Rectal smooth muscle tissue (tissue), 1 donor: ENCODE measurements around the gene KCNIP4.

Experiments used
- H3K27ac ChIP-seq: one replicate; pipeline ENCODE4 v1.7.0; 2013; ENCODE audit warnings: low read depth, low read length, inconsistent platforms
- H3K27me3 ChIP-seq: one replicate; pipeline ENCODE4 v1.7.0; 2013; ENCODE audit warnings: low read length; ENCODE audit not compliant: control insufficient read depth, insufficient read depth
- H3K36me3 ChIP-seq: one replicate; pipeline ENCODE4 v1.7.0; 2013; ENCODE audit warnings: low read length; ENCODE audit not compliant: control insufficient read depth, insufficient read depth
- H3K4me1 ChIP-seq: one replicate; pipeline ENCODE4 v1.7.0; 2013; ENCODE audit warnings: low read length; ENCODE audit not compliant: control insufficient read depth, insufficient read depth
- H3K4me3 ChIP-seq: one replicate; pipeline ENCODE4 v1.7.0; 2013; ENCODE audit warnings: low read length
- H3K9ac ChIP-seq: one replicate; pipeline ENCODE4 v1.7.0; 2013; ENCODE audit warnings: low read length

The KCNIP4 gene

DNA sequence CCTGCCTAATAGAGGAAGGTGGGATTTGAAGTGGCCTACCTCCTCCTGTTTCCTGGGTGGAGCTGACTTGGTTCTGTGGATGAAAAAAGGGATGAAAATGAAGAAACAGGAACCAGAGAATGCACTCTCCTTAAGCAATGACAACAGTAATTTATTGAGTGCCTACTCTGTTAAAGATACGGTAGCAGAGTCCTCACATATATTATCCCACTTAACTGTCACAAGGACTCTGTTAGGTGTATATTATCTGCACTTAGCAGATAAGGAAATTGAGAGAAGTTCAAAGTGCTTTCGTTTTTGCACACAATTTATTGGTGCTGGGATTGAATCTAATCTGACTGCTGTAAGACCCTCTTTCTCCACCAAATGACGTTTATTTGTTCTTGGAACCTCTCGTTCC, 947.1 kb downstream of the KCNIP4 start:
- no peak overlapping the region for H3K27ac ChIP-seq
- H3K4me3 ChIP-seq = no peak overlapping the region
- no peak overlapping the region for H3K9ac ChIP-seq
- no peaks in the 10 kb centered on the region for H3K27me3 ChIP-seq
- peaks cover 3% of the 10 kb centered on the region for H3K4me1 ChIP-seq
- no peaks in the 10 kb centered on the region for H3K36me3 ChIP-seq

DNA sequence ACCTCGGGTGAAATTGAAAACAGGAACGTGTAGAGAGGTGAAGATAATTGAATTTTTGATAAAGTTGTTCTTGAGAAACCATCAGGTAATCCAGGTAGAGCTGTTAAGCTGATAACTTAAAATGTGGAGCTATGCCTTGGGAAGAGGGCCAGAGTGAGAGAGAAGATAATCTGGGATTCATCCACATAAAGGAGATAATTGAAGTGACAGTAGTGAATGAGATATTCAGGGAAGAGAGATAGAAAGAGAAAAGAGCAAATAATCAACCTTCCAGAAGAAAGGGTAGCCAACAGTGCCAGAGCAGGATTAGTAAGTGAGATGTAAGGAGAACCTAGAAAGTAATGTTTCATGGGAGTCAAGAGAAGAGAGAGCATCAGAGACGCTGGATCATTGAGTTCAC, 950.7 kb downstream of the KCNIP4 start:
- no peaks in the 10 kb centered on the region for H3K27me3 ChIP-seq
- no peak overlapping the region for H3K27ac ChIP-seq
- no peak overlapping the region for H3K4me3 ChIP-seq
- H3K9ac ChIP-seq = no peak overlapping the region
- peaks cover 3% of the 10 kb centered on the region for H3K4me1 ChIP-seq
- H3K36me3 ChIP-seq = no peaks in the 10 kb centered on the region

- H3K4me1 ChIP-seq = no peaks in the 10 kb centered on the region
- H3K9ac ChIP-seq = no peak overlapping the region
- H3K4me3 ChIP-seq = no peak overlapping the region
- no peaks in the 10 kb centered on the region for H3K36me3 ChIP-seq
- no peaks in the 10 kb centered on the region for H3K27me3 ChIP-seq
- H3K27ac ChIP-seq = no peak overlapping the region
Observed at GRCh38 chr4:20995610-20996009, 953.0 kb downstream of the KCNIP4 start.

GRCh38 chr4:20995015-20995414, 953.6 kb downstream of the KCNIP4 start:
- H3K4me1 ChIP-seq = no peaks in the 10 kb centered on the region
- no peak overlapping the region for H3K27ac ChIP-seq
- H3K4me3 ChIP-seq = no peak overlapping the region
- no peaks in the 10 kb centered on the region for H3K36me3 ChIP-seq
- H3K27me3 ChIP-seq = no peaks in the 10 kb centered on the region
- no peak overlapping the region for H3K9ac ChIP-seq

- Histone ChIP-seq H3K4me1 (no peaks in the 10 kb centered on the region), H3K9ac (no peak overlapping the region), H3K27ac (no peak overlapping the region), H3K36me3 (no peaks in the 10 kb centered on the region), H3K4me3 (no peak overlapping the region), H3K27me3 (no peaks in the 10 kb centered on the region)
Observed at GRCh38 chr4:20992002-20992401, 956.6 kb downstream of the KCNIP4 start.

- H3K36me3 ChIP-seq = no peaks in the 10 kb centered on the region
- no peaks in the 10 kb centered on the region for H3K27me3 ChIP-seq
- H3K4me1 ChIP-seq = no peaks in the 10 kb centered on the region
- H3K4me3 ChIP-seq = no peak overlapping the region
- no peak overlapping the region for H3K9ac ChIP-seq
- H3K27ac ChIP-seq = no peak overlapping the region
Observed at GRCh38 chr4:20987191-20987590, 961.4 kb downstream of the KCNIP4 start.

- peak overlapping the region; percentile 63 for H3K4me3 ChIP-seq
- H3K27ac ChIP-seq = peak overlapping the region; percentile 46
- no peaks in the 10 kb centered on the region for H3K27me3 ChIP-seq
- no peak overlapping the region for H3K9ac ChIP-seq
- no peaks in the 10 kb centered on the region for H3K4me1 ChIP-seq
- no peaks in the 10 kb centered on the region for H3K36me3 ChIP-seq
Observed at GRCh38 chr4:20984576-20984836, 964.1 kb downstream of the KCNIP4 start.

GRCh38 chr4:20983763-20984575, 964.6 kb downstream of the KCNIP4 start:
- Histone ChIP-seq H3K9ac (no peak overlapping the region), H3K4me3 (peak overlapping the region; percentile 63), H3K27me3 (no peaks in the 10 kb centered on the region), H3K4me1 (no peaks in the 10 kb centered on the region), H3K27ac (peak overlapping the region; percentile 46), H3K36me3 (no peaks in the 10 kb centered on the region)

- Histone ChIP-seq H3K4me1 (no peaks in the 10 kb centered on the region), H3K27me3 (no peaks in the 10 kb centered on the region), H3K36me3 (no peaks in the 10 kb centered on the region), H3K4me3 (no peak overlapping the region), H3K27ac (no peak overlapping the region), H3K9ac (no peak overlapping the region)
Observed at GRCh38 chr4:20982544-20982943, 966.0 kb downstream of the KCNIP4 start.

- no peaks in the 10 kb centered on the region for H3K27me3 ChIP-seq
- peaks cover 11% of the 10 kb centered on the region for H3K4me1 ChIP-seq
- H3K36me3 ChIP-seq = no peaks in the 10 kb centered on the region
- H3K4me3 ChIP-seq = no peak overlapping the region
- no peak overlapping the region for H3K27ac ChIP-seq
- no peak overlapping the region for H3K9ac ChIP-seq
Observed at GRCh38 chr4:20960291-20960690, 988.3 kb downstream of the KCNIP4 start.

GRCh38 chr4:20954541-20954940, 994.0 kb downstream of the KCNIP4 start:
- H3K9ac ChIP-seq = no peak overlapping the region
- peaks cover 7% of the 10 kb centered on the region for H3K4me1 ChIP-seq
- no peaks in the 10 kb centered on the region for H3K27me3 ChIP-seq
- H3K4me3 ChIP-seq = no peak overlapping the region
- H3K27ac ChIP-seq = no peak overlapping the region
- no peaks in the 10 kb centered on the region for H3K36me3 ChIP-seq

DNA sequence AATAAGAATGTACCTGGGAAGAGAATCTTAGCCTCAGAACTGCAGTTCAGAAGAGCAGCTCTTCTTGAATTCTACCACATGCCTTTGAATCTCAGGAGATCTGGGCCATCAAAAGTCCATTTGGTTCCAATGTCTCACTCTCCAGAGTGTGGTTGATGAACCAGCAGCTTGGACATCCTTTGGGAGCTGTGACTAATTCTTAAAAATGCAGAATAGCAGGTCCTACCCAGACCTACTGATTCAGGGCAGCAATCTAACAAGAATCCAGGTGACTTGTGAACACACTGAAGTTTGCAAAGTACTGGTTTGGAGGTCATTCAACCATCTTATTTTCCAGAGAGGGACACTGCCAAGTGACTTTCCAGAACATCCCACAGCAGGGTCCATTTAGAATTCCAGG, 1003.6 kb downstream of the KCNIP4 start:
- Histone ChIP-seq H3K36me3 (no peaks in the 10 kb centered on the region), H3K4me1 (no peaks in the 10 kb centered on the region), H3K27me3 (no peaks in the 10 kb centered on the region), H3K9ac (no peak overlapping the region), H3K27ac (no peak overlapping the region), H3K4me3 (no peak overlapping the region)

DNA sequence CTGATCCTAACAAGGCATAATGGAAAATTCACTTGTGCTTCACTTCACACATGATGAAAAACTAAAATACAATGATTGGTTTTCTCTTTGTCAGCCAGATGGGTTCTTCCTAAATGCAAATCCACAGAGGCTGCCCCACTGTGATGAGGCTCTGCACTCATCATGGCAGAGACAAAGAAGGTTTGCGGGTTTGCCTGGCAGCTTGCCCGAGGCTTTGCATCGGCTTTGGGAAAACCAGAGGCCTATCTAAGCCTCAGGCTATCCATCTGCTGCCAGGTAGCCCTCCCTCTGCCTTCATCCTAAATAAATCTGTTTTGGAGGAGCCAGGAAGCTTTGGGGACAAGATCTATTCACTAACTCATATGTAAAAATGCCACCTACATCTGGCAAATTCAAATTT, 1004.1 kb downstream of the KCNIP4 start:
- H3K9ac ChIP-seq = no peak overlapping the region
- no peak overlapping the region for H3K27ac ChIP-seq
- no peak overlapping the region for H3K4me3 ChIP-seq
- H3K4me1 ChIP-seq = no peaks in the 10 kb centered on the region
- H3K36me3 ChIP-seq = no peaks in the 10 kb centered on the region
- H3K27me3 ChIP-seq = no peaks in the 10 kb centered on the region
